Measurements from ENCODE around the gene DAGLA. TPM values are rescaled to one million over a fixed set of nuclear protein-coding genes. Genes with fewer than 3 reads are reported as not detected.

Gene DAGLA
- total and polyA plus RNA-seq, 2 of the 13 experiments (the other 11 are each of a cell fraction or from before 2014, with no cell fraction given), result 2.6 to 3.9 TPM

DNA sequence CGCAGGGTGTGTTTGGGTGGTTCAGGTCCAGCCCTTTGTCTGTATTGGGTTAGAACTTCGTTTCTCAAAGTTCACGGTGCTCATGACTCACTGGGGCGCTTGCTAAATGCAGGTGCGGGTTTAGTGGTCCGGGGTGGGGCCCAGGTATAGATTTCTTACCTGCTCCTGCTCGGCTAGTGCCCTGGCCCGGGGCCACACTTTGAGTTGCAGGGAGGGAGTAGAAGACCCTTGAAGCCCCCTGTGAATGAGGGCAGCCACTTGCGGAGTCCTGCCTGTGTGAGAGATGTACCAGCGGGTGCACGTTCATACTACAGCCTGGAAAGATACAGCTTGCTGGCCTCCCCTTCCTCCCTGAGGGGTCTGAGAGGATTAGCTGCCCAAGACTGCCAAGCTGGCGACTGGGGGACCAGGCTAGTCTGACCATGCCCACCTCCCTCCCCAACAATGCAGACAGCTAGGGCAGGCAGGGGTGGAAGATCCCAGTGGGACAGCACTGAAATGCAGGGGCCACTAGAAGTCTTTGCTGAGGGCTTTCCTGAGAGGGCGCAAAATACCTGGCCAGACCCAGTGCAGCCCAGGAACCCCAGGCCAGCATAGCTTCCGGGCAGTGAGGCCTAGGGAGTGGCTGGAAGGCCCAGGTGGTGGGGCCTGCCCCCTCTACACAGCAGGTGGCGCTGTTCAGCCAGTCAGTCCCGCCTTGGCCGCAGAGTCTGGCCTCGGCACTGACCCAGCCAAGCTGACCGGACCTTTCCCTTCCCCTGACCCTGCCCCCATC lies 67.2 kb downstream of the DAGLA start (continued):
- TF ChIP-seq PAX8 (CRISPR knock-in tag; IDR thresholded peaks at IDR 0.05; ENCODE audit: borderline replicate concordance) (no peak; the same call in 1 of the 2 replicates), TBL1XR1 (IDR thresholded peaks at IDR 0.05; ENCODE audit: borderline replicate concordance, low read length, partially characterized antibody) (peak; percentile 12), KLF16 (CRISPR knock-in tag; IDR thresholded peaks at IDR 0.05) (peak in 1 of 2 experiments; percentile 42; a peak in 2 of 4 replicates), ZNF724P (CRISPR knock-in tag; IDR thresholded peaks at IDR 0.05; ENCODE audit: borderline replicate concordance) (no peak), ZNF547 (CRISPR knock-in tag; IDR thresholded peaks at IDR 0.05) (no peak), FOXK1 (CRISPR knock-in tag; IDR thresholded peaks at IDR 0.05; ENCODE audit: borderline replicate concordance, low read depth) (0 out of 2 replicates have a peak, but pooled peaks have one; percentile 14), ZNF331 (CRISPR knock-in tag; IDR thresholded peaks at IDR 0.05) (peak; percentile 87), ZNF749 (CRISPR knock-in tag; IDR thresholded peaks at IDR 0.05; ENCODE audit: borderline replicate concordance) (peak; percentile 40; the same call in 1 of the 2 replicates), FOSL2 (CRISPR knock-in tag; IDR thresholded peaks at IDR 0.05) (peak; percentile 45; the same call in 1 of the 2 replicates), REXO4 (CRISPR knock-in tag; IDR thresholded peaks at IDR 0.05; ENCODE audit: borderline replicate concordance) (no peak), MEIS2 (CRISPR knock-in tag; IDR thresholded peaks at IDR 0.05) (peak; percentile 14; the same call in 1 of the 2 replicates), SPEN (CRISPR knock-in tag; IDR thresholded peaks at IDR 0.05; ENCODE audit: low read depth) (peak; percentile 65; the same call in 1 of the 2 replicates)
- TF ChIP-seq, protein P1, sequence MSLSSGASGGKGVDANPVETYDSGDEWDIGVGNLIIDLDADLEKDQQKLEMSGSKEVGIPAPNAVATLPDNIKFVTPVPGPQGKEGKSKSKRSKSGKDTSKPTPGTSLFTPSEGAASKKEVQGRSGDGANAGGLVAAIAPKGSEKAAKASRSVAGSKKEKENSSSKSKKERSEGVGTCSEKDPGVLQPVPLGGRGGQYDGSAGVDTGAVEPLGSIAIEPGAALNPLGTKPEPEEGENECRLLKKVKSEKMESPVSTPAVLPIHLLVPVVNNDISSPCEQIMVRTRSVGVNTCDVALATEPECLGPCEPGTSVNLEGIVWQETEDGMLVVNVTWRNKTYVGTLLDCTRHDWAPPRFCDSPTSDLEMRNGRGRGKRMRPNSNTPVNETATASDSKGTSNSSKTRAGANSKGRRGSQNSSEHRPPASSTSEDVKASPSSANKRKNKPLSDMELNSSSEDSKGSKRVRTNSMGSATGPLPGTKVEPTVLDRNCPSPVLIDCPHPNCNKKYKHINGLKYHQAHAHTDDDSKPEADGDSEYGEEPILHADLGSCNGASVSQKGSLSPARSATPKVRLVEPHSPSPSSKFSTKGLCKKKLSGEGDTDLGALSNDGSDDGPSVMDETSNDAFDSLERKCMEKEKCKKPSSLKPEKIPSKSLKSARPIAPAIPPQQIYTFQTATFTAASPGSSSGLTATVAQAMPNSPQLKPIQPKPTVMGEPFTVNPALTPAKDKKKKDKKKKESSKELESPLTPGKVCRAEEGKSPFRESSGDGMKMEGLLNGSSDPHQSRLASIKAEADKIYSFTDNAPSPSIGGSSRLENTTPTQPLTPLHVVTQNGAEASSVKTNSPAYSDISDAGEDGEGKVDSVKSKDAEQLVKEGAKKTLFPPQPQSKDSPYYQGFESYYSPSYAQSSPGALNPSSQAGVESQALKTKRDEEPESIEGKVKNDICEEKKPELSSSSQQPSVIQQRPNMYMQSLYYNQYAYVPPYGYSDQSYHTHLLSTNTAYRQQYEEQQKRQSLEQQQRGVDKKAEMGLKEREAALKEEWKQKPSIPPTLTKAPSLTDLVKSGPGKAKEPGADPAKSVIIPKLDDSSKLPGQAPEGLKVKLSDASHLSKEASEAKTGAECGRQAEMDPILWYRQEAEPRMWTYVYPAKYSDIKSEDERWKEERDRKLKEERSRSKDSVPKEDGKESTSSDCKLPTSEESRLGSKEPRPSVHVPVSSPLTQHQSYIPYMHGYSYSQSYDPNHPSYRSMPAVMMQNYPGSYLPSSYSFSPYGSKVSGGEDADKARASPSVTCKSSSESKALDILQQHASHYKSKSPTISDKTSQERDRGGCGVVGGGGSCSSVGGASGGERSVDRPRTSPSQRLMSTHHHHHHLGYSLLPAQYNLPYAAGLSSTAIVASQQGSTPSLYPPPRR (CRISPR knock-in tag; IDR thresholded peaks at IDR 0.05; ENCODE audit: borderline replicate concordance), result peak; percentile 39; the same call in 1 of the 2 replicates
- TF ChIP-seq, protein P2, sequence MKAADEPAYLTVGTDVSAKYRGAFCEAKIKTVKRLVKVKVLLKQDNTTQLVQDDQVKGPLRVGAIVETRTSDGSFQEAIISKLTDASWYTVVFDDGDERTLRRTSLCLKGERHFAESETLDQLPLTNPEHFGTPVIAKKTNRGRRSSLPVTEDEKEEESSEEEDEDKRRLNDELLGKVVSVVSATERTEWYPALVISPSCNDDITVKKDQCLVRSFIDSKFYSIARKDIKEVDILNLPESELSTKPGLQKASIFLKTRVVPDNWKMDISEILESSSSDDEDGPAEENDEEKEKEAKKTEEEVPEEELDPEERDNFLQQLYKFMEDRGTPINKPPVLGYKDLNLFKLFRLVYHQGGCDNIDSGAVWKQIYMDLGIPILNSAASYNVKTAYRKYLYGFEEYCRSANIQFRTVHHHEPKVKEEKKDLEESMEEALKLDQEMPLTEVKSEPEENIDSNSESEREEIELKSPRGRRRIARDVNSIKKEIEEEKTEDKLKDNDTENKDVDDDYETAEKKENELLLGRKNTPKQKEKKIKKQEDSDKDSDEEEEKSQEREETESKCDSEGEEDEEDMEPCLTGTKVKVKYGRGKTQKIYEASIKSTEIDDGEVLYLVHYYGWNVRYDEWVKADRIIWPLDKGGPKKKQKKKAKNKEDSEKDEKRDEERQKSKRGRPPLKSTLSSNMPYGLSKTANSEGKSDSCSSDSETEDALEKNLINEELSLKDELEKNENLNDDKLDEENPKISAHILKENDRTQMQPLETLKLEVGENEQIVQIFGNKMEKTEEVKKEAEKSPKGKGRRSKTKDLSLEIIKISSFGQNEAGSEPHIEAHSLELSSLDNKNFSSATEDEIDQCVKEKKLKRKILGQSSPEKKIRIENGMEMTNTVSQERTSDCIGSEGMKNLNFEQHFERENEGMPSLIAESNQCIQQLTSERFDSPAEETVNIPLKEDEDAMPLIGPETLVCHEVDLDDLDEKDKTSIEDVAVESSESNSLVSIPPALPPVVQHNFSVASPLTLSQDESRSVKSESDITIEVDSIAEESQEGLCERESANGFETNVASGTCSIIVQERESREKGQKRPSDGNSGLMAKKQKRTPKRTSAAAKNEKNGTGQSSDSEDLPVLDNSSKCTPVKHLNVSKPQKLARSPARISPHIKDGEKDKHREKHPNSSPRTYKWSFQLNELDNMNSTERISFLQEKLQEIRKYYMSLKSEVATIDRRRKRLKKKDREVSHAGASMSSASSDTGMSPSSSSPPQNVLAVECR (CRISPR knock-in tag; IDR thresholded peaks at IDR 0.05; ENCODE audit: borderline replicate concordance), result peak; percentile 58; the same call in 1 of the 2 replicates
- TF ChIP-seq, protein P3, sequence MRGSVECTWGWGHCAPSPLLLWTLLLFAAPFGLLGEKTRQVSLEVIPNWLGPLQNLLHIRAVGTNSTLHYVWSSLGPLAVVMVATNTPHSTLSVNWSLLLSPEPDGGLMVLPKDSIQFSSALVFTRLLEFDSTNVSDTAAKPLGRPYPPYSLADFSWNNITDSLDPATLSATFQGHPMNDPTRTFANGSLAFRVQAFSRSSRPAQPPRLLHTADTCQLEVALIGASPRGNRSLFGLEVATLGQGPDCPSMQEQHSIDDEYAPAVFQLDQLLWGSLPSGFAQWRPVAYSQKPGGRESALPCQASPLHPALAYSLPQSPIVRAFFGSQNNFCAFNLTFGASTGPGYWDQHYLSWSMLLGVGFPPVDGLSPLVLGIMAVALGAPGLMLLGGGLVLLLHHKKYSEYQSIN (CRISPR knock-in tag; IDR thresholded peaks at IDR 0.05; ENCODE audit: borderline replicate concordance), result no peak
